ENCODE measurements around the gene NDUFAF3.

NDUFAF3 gene

DNA sequence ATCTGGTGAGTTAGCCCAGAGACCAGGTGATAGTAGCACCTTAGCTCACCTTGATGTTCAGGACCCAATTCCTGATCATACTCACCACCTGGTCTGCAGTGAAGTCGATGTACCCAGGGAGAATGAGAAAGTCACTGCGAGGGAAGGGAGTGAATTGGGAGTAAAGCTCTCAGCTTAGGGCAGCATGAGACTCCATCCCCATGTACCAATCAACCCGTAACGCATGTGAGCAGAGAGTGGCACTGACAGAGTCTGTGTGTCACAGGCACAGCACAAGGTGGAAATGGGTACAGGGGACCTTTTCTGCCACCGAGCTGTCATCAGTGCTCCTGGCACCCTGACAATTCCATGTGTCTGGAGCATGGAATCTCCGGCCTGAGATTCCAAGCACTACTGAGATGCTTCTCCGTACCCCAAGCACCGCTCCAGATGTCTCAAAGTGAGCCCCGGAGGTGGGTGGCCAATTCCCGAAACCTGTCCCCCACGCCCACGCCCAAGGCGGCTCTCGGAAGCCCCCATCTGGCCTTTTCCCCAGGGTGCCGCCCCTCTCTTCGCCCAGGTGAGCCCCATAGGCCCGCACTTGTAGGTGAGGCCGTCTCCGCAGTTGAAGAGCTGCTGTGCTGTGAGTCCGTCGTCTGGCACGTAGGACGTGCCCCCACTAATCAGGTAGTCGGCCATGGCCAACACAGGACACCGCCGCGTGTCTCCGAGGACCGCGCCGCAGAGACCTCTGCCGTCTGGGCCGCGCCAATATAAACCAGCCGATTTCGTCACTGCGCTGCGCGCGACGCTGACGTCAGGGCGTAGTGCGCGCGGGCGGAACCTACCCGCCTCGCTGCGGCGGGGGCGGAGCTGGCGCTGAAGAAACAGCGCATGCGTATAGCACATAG, 7.0 kb downstream of the NDUFAF3 start, which contains the start of gene IMPDH2:
Gene IMPDH2, minus strand, starts transcription at position 726 of the 890 bp plus-strand sequence. Its CDS starts 48 bp downstream, at position 678.
- TF ChIP-seq CTCF (IDR thresholded peaks at IDR 0.05; ENCODE audit: insufficient read depth, low read depth, low read length, missing control alignments): no peak
- H3K4me3 ChIP-seq (ENCODE audit: low read length): peak within 1 kb of the TSS; percentile 97
- DNase-seq (ENCODE audit: low read depth): peak; percentile 90

GRCh38 chr3:49029563-49029884, 7.6 kb downstream of the NDUFAF3 start:
- TF ChIP-seq CTCF (IDR thresholded peaks at IDR 0.05; ENCODE audit: insufficient read depth, low read depth, low read length, missing control alignments): no peak
- no peak overlapping the region for H3K4me3 ChIP-seq (ENCODE audit: low read length)
- no peak for DNase-seq (ENCODE audit: low read depth)

- H3K4me3 ChIP-seq (ENCODE audit: low read length): no peak overlapping the region
- no peak for DNase-seq (ENCODE audit: low read depth)
- no peak for TF ChIP-seq CTCF (IDR thresholded peaks at IDR 0.05; ENCODE audit: insufficient read depth, low read depth, low read length, missing control alignments)
These were observed 8.4 kb downstream of the NDUFAF3 start for GRCh38 chr3:49030321-49030720.

- no peak overlapping the region for H3K4me3 ChIP-seq (ENCODE audit: low read length)
- no peak for DNase-seq (ENCODE audit: low read depth)
- no peak for TF ChIP-seq CTCF (IDR thresholded peaks at IDR 0.05; ENCODE audit: insufficient read depth, low read depth, low read length, missing control alignments)
These were observed 10.9 kb downstream of the NDUFAF3 start for GRCh38 chr3:49032646-49033304.

DNA sequence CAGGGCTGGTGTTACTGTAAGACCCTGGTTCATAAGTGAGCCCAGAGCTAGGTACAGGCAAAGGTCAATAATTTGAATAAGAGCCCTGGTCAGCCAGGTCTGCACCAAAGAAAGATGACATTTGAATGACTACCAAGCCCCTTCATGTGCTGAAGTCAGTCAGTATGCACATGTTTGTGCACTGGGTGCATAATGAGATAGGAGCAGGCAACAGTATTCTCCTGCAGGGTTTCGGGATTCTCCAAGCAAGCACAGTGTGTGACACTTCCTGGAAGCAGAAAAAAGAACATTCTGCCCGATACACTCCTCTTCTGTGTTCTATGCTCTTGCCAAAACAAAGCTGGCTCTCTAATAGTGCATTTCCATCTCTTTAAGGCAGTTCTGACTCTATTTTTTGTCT, 12.7 kb downstream of the NDUFAF3 start:
- no peak for DNase-seq (ENCODE audit: low read depth)
- H3K4me3 ChIP-seq (ENCODE audit: low read length): no peak overlapping the region
- TF ChIP-seq CTCF (IDR thresholded peaks at IDR 0.05; ENCODE audit: insufficient read depth, low read depth, low read length, missing control alignments): no peak

- H3K4me3 ChIP-seq (ENCODE audit: low read length): no peak overlapping the region
- no peak for TF ChIP-seq CTCF (IDR thresholded peaks at IDR 0.05; ENCODE audit: insufficient read depth, low read depth, low read length, missing control alignments)
- DNase-seq (ENCODE audit: low read depth): no peak
These were observed 13.4 kb downstream of the NDUFAF3 start for GRCh38 chr3:49035281-49035680.

Data from epithelial cell of esophagus (primary cell).